DMS 273 (cell line): ENCODE data around the gene GSK3A.

Experiments used
- DNase-seq: peaks from one replicate; lab custom pipeline; 2025; ENCODE audit not compliant: unreplicated experiment; lab: John Stamatoyannopoulos, UW

GSK3A gene

GRCh38 chr19:42281146-42281826 lies 38.9 kb upstream of the GSK3A start:
- peak; percentile 83 for DNase-seq

DNA sequence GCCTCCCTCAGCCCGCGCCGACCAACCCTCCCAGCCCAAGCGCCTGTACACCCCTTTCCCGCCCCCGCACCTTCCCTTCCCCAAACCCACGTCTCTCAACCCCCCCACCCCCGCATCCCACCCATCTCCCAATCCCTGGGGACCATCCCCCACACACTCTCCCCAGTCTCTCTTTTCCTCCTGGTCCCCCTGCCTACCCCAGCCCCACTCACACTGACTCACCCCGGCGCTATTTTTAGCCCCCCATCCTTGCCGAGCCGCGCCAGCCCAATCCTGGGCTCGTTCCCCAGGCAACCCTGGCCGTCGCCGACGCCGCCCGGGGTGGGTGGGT lies 38.4 kb upstream of the GSK3A start:
- peak; percentile 83 for DNase-seq

DNA sequence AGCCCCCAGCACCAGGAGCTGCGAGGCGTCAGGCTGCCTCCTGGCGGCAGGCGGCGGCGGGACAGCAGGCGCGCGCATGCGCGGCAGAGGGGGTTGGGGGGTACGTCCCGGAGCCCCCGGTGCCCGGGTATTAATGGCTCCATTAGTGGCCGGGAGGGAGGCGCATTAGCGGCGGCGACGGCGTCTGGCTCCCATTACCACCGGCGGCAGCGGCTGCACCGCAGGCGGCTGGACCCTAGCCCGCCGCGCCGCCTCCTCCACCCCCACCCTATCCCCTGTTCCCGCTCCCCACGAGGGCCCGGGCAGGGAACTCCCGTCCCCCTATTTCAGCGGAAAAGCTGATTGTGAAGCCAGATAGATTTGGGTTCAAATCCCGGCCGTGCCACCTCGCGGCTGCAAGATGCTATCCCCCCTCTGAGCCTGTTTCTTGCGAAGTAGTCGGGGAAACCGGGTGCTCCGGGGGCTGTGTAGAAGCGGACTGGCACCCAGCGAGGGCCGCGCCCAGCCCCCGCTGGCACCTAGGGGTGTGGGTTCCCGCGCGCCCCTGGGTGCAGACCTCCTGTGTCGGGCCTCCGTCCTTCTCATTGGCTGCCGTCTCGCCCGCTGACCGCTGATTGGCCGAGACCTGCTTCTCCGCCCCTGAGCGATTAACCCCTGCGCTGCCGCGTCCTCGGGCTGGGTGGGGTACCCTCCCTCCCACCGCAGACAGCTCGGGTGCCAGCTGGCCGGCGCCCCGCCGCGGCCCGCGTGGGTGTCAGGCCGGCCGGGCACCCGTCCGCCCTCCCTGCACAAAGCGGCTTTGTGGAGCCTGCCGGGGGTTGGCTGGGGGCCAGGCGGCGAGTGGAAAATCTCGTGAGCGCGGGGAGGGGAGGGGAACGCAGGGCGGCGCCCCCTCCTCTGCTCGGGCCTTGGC lies 37.8 kb upstream of the GSK3A start:
- peak; percentile 97 for DNase-seq

GRCh38 chr19:42279155-42279901 lies 36.9 kb upstream of the GSK3A start:
- no peak for DNase-seq

GRCh38 chr19:42278452-42279154 lies 36.2 kb upstream of the GSK3A start:
- DNase-seq = peak; percentile 80

- peak; percentile 97 for DNase-seq
Observed at GRCh38 chr19:42277821-42278451, 35.5 kb upstream of the GSK3A start.

GRCh38 chr19:42276821-42277220 lies 34.4 kb upstream of the GSK3A start:
- no peak for DNase-seq

DNA sequence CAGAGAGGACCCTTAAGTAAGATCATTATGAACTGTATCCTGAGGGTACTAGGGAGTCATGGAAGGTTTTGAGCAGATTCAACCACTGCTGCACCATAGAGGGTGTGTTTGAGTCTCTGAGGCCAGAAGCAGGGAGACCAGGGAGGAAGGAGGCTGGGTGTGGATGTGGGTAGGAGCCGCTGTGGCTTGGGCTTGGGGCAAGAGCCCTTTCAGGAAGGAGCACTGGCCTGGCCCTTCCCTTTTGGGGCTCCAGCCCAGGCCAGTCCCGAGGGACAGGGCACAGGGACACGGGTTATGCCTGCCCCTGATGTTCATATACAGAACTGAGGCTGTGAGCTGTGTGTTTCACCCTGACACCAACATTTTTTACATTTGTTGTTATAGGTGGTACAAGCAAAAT lies 33.9 kb upstream of the GSK3A start:
- no peak for DNase-seq

DNA sequence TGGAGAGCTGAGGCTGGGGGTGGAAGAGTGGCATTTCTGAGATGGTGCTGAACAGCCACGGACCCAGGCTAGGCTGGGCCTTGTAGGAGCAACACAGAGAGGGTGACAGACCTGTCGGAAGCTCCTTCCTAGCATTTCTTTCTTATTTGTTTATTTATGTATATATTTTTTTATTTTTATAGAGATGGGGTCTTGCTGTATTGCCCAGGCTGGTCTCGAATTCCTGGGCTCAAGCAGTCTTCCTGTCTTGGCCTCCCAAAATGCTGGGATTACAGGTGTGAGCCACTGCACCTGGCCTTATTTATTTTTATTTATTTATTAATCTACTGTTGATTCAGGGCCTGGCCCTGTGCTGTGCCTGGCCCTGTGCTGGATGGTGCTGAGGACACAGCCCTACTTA lies 33.1 kb upstream of the GSK3A start:
- DNase-seq = no peak

DNA sequence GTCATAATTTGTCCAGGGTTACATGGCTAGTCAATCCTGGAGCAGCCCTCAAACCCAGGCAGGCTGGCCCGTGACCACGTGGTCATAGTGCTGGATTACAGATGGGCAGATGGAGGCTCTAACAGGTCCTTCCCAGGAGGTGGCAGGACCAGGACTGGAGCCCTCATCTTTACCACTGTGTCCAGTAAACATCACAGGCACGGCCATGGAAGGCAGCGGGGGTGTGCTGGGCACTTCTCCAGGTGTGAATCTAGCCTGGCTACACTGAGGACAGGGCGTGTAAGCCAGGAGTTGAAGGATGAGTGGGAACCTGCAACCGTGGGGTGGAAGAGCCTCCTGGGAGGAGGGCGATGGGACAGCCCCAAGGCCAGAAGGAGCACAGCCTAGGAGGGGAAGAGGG lies 32.7 kb upstream of the GSK3A start:
- peak; percentile 57 for DNase-seq

DNA sequence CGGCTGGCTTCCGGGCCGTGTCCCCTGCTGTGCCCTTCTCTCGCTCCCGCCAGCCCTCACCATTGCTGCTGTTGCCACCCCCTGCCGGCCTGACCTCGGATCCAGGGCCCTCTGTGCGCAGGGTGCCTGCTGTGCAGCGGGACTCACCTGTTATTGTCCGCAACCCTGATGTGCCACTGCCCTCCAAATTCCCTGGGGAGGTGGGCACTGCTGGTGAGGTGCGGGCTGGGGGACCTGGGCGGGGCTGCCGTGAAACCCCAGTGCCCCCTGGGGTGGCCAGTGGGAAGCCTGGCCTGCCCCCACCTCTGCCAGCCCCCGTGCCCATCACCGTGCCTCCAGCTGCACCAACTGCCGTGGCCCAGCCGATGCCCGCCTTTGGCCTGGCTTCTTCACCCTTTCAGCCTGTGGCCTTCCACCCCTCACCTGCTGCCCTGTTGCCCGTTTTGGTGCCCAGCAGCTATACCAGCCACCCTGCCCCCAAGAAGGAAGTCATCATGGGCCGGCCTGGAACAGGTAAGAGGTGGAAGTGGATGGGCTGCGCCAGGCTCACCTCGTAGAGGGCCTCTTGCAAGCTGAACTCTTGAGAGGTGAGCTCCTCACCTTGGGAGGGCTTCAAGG lies 31.8 kb upstream of the GSK3A start:
- DNase-seq = no peak

- no peak for DNase-seq
Observed at GRCh38 chr19:42273407-42274064, 31.1 kb upstream of the GSK3A start.

DNA sequence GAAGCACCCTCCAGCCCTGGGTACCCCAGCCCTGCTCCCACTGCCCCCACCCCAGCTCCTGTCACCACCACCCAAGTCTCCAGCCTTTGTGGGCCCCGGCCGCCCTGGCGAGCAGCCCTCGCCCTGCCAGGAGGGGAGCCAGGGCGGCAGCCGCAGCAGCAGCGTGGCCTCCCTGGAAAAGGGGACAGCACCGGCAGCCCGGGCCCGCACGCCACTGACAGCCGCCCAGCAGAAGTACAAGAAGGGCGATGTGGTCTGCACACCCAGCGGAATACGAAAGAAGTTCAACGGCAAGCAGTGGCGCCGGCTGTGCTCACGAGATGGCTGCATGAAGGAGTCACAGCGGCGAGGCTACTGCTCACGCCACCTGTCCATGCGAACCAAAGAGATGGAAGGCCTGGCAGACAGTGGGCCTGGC lies 30.6 kb upstream of the GSK3A start:
- no peak for DNase-seq

DNA sequence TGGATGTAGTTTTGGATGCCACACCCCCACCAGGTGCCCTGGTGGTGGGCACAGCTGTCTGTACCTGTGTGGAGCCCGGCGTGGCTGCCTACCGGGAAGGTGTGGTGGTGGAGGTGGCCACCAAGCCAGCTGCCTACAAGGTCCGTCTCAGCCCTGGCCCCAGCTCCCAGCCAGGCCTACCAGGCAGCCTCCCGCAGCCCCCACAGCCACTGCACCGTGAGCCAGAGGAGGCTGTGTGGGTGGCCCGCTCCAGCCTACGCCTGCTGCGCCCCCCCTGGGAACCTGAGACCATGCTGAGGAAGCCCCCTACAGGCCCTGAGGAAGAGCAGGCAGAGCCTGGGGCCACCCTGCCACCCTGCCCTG lies 30.1 kb upstream of the GSK3A start:
- DNase-seq = no peak

- DNase-seq = no peak
Observed at GRCh38 chr19:42271861-42272534, 29.6 kb upstream of the GSK3A start.

GRCh38 chr19:42271045-42271419 lies 28.6 kb upstream of the GSK3A start:
- DNase-seq = no peak

DNA sequence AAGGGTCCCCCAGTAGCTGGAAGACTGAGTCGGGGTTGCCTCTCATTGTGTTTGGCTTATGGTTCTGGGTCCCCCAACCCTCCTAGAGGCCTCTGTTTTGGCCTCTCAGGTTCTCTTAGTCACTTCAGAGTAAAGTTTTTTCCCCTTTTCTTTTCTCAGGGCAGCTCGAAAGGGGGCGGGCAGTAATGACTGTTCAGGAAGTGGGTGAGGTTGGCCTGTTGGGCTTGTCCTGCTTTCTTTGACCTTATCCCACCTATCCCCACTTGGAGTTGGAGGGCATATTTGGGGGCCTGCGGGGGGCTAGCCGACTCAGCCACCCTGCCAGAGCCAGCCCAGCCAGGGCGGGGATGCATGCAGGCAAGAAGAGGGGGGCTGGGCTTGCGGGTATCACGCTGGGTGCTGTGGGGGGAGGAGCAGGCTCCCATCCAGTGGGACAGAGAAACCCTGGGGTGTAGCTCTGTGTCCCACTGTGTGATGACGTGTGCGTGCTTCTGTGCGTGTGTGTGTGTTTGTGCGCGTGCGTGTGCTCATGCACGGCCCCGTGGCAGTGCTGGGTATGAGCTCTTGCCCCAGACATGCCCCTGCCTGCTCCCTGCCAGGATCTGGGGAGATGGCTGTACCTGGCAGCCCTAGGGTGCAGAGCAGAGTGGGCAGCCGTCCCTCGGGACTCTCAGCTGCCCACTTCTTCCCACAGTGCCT lies 28.1 kb upstream of the GSK3A start:
- DNase-seq = peak; percentile 68

GRCh38 chr19:42269478-42270345 lies 27.3 kb upstream of the GSK3A start:
- no peak for DNase-seq
